NCI-H82 treated with DMSO at 0.1 percent for 48 hours (cell line): ENCODE measurements around the gene TMOD1.

Source experiments
- DNase-seq: peaks from one replicate; lab custom pipeline; 2025; ENCODE audit not compliant: unreplicated experiment; lab: John Stamatoyannopoulos, UW

The TMOD1 gene

GRCh38 chr9:97545486-97545885 is 44.0 kb downstream of the TMOD1 start:
- DNase-seq, result no peak

- no peak for DNase-seq
Observed at GRCh38 chr9:97547098-97547829, 45.8 kb downstream of the TMOD1 start.

DNA sequence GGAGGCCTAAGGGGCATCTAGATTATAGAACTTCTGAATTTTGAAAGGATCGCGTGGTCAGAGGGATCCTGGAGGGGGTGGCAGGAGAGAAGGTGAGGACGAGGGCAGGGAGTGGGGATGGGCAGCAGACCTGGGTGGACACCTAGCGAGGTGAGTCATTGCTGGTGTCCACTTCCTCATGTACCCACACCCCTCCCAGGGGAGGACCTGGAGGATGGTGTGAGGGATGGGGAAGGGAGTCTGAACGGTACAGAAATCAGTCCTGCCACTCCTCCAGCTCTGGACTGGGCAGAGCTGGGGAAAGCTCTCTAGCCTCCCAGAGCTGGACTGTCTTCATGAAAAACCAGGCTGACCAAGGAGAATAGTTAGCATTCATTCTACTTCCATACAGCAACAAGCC is 46.9 kb downstream of the TMOD1 start:
- DNase-seq, result no peak

DNA sequence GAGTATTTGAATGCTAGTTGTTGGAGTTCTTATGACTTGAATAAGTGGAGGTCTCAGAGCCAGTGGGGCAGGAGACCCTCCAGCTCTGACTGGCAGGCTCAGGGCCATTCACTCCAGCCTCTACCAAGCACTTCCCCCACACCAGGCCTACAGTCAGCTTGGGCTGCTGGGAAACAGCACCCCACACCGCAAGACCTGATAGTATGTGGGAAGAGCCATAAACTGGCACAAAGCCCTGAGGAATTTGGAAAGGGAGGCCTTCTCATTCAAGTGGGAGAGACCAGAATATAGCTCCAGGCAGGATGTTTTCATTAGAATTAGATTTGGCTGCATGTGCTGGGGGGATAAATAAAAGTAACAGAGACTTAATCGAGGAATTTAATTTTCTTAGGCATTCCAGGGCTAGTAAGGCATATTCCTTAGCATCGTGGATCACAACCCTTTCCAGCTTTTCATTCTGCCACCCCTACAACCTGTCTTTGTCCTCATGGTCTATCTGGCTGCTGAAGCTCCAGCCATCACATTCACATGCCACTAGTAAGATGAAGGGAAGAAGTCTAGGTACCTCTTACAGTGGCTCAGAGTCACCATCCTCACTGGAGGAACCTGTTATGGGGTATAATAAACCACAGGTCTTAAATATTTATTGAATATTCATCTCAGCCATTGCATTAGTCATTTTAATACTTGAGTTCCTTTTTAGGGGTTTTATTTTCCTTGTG is 47.5 kb downstream of the TMOD1 start:
- DNase-seq, result no peak

DNA sequence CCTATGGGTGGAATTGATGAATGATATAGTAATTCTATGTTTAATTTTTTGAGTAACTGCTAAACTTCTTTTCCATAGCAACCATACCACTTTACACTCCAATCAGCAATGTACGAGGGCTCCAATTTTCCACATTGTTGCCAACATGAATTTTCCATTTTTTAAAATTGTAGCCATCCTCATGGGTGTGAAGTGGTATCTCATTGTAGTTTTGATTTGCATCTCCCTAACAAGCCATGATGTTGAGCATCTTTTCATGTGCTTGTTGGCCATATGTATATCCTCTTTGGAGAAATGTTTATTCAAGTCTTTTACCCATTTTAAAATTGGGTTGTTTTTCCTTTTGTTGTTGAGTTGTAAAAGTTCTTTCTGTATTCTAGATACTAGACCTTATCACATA is 48.9 kb downstream of the TMOD1 start:
- no peak for DNase-seq

DNA sequence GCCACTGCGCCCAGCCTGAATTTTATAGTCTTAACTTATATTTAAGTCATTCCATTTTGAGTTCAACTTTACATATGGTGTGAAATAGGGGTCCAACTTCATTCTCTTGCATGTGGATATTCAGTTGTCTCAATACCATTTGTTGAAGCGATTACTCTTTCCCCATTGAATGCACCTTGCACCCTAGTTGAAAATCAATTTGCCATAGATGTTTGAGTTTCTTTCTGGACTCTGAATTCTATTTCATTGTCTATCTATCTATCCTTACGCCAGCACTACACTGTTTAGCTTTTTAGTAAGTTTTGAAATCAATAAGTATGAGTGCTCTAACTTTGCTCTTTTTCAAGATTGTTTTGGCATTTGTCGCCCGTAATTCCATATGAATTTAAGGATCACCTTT is 49.8 kb downstream of the TMOD1 start:
- DNase-seq, result no peak

DNA sequence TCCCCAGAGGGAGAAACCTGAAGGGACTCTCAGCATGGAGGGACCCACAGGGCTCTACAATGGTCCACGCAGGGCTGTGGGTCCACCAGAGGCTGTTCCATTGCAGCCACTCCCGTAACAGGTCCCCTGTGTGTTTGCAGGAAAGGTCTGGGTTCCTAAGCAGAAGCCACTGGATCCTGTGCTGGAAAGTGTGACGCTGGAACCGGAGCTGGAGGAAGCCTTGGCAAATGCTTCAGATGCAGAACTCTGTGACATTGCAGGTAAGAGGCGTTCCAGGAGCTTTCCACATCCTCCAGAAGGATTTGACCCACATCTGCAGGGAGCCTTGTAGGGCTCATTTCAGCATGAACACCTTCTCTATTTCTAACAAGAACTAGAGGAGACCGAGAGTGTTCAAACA is 51.7 kb downstream of the TMOD1 start:
- no peak for DNase-seq

- no peak for DNase-seq
Observed at GRCh38 chr9:97553841-97554240, 52.4 kb downstream of the TMOD1 start.

DNA sequence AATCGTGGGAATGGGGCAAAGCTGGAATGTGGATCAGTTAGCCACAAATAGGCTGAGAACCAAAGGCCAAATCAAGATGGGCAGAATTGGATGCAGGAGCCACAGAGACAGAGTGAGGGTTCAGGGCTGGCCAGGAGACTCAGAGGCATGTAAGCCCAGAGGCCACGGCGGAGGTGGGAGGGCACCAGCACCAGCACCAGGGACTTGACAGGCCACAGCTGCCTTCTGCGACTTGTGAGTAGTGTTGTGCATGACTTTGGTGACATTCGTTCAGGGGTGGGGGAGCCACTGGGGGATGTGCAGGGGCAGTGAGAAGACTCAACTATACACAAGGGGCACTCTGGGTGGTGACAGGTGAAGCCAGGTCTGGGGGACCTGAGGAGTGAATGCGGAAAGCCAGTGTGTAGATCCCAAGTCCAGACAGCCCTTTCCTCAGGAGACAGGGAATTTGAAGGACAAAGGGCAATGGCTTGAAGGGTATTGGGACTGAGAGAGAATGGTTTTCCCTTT is 53.2 kb downstream of the TMOD1 start:
- no peak for DNase-seq

GRCh38 chr9:97555164-97555563 is 53.7 kb downstream of the TMOD1 start:
- DNase-seq, result peak; percentile 51

- no peak for DNase-seq
Observed at GRCh38 chr9:97556036-97556720, 54.7 kb downstream of the TMOD1 start.

- no peak for DNase-seq
Observed at GRCh38 chr9:97556721-97557605, 55.5 kb downstream of the TMOD1 start.

DNA sequence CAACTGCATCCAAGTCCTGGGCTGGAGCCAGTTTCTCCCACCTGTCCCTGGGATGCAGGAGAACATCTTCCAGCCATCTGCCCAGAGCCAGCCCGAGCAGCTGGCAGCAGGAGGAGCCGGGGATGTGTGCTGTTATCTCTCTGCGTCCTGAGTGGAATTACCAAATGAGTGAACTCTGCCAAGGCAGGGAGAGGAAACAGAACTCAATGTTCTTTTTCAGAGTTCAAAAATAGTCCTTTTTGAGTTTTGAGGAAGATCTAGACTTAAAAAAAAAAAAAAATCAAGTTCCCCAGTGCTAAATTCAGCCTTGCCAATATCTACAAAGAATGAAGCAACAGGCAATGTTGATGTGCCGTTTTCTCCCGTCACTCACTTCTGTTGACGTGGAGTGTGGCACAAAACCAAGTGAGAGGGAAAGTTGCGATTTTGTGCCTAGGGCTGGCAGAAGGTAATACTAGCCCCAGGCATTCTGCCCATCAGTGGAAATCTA is 56.2 kb downstream of the TMOD1 start:
- no peak for DNase-seq

GRCh38 chr9:97558701-97559101 is 57.2 kb downstream of the TMOD1 start:
- DNase-seq, result no peak

DNA sequence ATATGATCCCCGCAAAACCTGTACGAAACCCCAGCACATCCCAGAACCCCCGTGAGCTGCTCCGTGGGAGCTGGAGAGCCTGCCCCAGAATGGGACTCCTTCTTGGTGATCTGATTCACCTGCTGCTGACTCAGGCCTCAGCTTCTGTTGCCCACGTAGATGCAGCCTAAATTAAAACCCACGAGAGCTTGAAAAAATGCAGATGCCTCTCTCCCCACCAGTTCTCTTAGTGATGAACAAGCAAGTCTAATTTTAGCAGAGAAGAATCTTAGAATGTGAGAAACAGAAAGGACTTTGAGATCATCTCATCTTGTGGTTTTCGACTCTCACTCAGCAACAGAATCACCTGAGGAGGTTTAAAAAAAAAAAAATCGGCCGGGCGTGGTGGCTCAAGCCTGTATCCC is 57.6 kb downstream of the TMOD1 start:
- no peak for DNase-seq

DNA sequence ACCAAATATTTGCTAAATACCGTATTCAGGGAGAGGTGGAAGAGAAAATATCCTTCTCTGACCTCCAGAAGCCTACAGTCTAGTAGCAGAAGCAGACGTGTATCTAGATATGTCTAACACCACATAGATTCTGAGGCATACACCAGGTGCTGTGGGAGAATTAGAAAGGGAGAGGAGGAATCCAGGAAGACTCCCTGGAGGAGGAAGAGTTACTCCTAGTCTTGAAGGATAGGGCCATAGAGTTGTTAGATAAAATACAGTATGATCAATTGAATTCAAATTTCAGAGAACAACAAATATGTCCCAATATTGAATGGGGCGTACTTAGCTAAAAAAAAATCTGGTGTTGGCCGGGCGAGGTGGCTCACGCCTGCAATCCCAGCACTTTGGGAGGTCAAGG is 58.7 kb downstream of the TMOD1 start:
- DNase-seq, result no peak

GRCh38 chr9:97560851-97561250 is 59.4 kb downstream of the TMOD1 start:
- no peak for DNase-seq

DNA sequence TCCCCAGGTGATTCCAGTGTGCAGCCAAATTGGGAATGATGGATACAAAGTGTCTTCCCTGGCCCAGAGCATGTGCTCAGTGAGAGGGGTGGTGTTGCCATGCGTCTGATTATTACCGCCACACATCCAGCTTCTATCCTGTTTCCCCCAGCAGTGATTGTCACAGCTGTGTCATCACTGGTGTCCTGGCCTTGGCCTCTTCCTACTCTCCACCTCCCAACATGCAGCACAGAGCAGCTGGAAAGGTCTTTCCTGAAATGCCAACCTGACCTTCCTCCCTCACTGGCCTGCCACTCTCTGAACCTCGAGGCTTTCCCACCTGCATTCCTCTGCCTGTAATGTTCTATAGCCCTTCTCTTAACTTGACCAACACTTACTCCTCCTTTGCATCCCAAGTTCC is 60.0 kb downstream of the TMOD1 start:
- DNase-seq, result no peak

- no peak for DNase-seq
Observed at GRCh38 chr9:97562542-97562941, 61.1 kb downstream of the TMOD1 start.

- DNase-seq, result no peak
Observed at GRCh38 chr9:97563458-97564135, 62.1 kb downstream of the TMOD1 start.
